HFF-Myc (cell line): Measurements from ENCODE around the gene TTPAL.

Experiments
- DNase-seq: peaks from one replicate; pipeline ENCODE4 v3.0.0-alpha.2; 2011; ENCODE audit warnings: low read depth; ENCODE audit errors: extremely low read depth
- H3K4me3 ChIP-seq: replicated peaks from 2 replicates; pipeline ENCODE4 v1.5.1; 2011; ENCODE audit warnings: low read depth, mild to moderate bottlenecking, control low read depth, low read length
- CTCF ChIP-seq: IDR thresholded peaks from 2 replicates; pipeline ENCODE4 v1.5.1; 2012; ENCODE audit warnings: mild to moderate bottlenecking, low read depth, low read length, control low read depth; ENCODE audit errors: missing control alignments

Gene TTPAL

GRCh38 chr20:44433751-44434538, 41.7 kb upstream of the TTPAL start:
- TF ChIP-seq CTCF = no peak
- H3K4me3 ChIP-seq = no peak overlapping the region

GRCh38 chr20:44435630-44436335, 39.9 kb upstream of the TTPAL start:
- no peak overlapping the region for H3K4me3 ChIP-seq
- no peak for DNase-seq
- no peak for TF ChIP-seq CTCF

More at GRCh38 chr20:44433751-44434538, 41.7 kb upstream of the TTPAL start:
- no peak for DNase-seq

GRCh38 chr20:44436393-44436792, 39.3 kb upstream of the TTPAL start:
- no peak for TF ChIP-seq CTCF
- no peak for DNase-seq
- H3K4me3 ChIP-seq = no peak overlapping the region

GRCh38 chr20:44437497-44437896, 38.2 kb upstream of the TTPAL start:
- no peak overlapping the region for H3K4me3 ChIP-seq
- DNase-seq = no peak
- TF ChIP-seq CTCF = no peak

GRCh38 chr20:44438782-44439181, 36.9 kb upstream of the TTPAL start:
- H3K4me3 ChIP-seq = no peak overlapping the region
- no peak for DNase-seq
- no peak for TF ChIP-seq CTCF

- H3K4me3 ChIP-seq = no peak overlapping the region
- no peak for TF ChIP-seq CTCF
- DNase-seq = no peak
Measured at GRCh38 chr20:44439318-44439717, 36.4 kb upstream of the TTPAL start.
